Ovary (tissue), 3 donors: ENCODE measurements around the gene S100A13.

ENCODE experiments used
- CTCF ChIP-seq, 3 donors: fragments of 450-650 bp in 2 of 3; fragments of 200-600 bp in 1 of 3; IDR thresholded peaks; one replicate each; pipeline versions ENCODE4 v1.5.1 to v1.8.0; 2016 to 2022; ENCODE audit warnings: antibody characterized with exemption in 3 of 3, mild to moderate bottlenecking in 1 of 3
- POLR2A ChIP-seq: fragments of 450-650 bp; IDR thresholded peaks from one replicate; pipeline ENCODE4 v1.6.1; 2017; ENCODE audit warnings: antibody characterized with exemption, mild to moderate bottlenecking, moderate library complexity
- donor health status: DM: no; HTN: no; CAD: no.

GRCh38 chr1:153670859-153671627 lies 43.7 kb upstream of the S100A13 start, which contains the start of gene ILF2:
- TF ChIP-seq CTCF (IDR thresholded peaks at IDR 0.05) (peak in 1 of 3 donors; percentile 36), POLR2A (peak; percentile 94)
